HUES64 (cell line): ENCODE results near the gene CXCL3. TPM values are rescaled to one million over a fixed set of nuclear protein-coding genes. Genes with fewer than 3 reads are reported as not detected.
A peak's percentile ranks its signal among the peaks of the same experiment; 100 is the strongest.
"Not testable (repeated sequence)": the region's sequence is repeated elsewhere in the genome, so short reads cannot be mapped to it uniquely, and the experiment has no call there.

Source experiments
- H3K27ac ChIP-seq: 2 replicates; pipeline ENCODE4 v1.7.0; 2013; ENCODE audit warnings: low read depth, low read length, inconsistent platforms
- H3K27me3 ChIP-seq: 2 replicates; pipeline ENCODE4 v1.6.1; 2013; ENCODE audit warnings: mild to moderate bottlenecking, low read length; ENCODE audit not compliant: insufficient read depth
- H3K36me3 ChIP-seq: 2 replicates; pipeline ENCODE4 v1.6.1; 2013; ENCODE audit warnings: mild to moderate bottlenecking, low read length; ENCODE audit not compliant: insufficient read depth
- H3K4me1 ChIP-seq: 2 replicates; pipeline ENCODE4 v1.6.1; 2013; ENCODE audit warnings: mild to moderate bottlenecking, low read length, moderate library complexity; ENCODE audit not compliant: insufficient read depth
- H3K4me3 ChIP-seq: 2 replicates; pipeline ENCODE4 v1.5.1; 2013; ENCODE audit warnings: mild to moderate bottlenecking, low read length, moderate library complexity
- H3K9ac ChIP-seq: 2 replicates; pipeline ENCODE4 v1.6.1; 2013; ENCODE audit warnings: mild to moderate bottlenecking, low read depth, low read length
- H3K9me3 ChIP-seq: 2 replicates; pipeline ENCODE4 v1.6.1; 2013; ENCODE audit warnings: low read depth, low read length; ENCODE audit not compliant: insufficient read depth
- WGBS: fragments of 150-250, 120-280 bp; methylation state at CpG from one replicate; pipeline ENCODE4 v1.1.7; 2013; ENCODE audit warnings: missing lambda C conversion rate; 5-methylcytosine and 5-hydroxymethylcytosine counted together
- polyA plus RNA-seq, 2 experiments: library from polyadenylated mRNA; stranded (reverse); fragments of 50-300 nt; gene quantifications; one replicate each; pipeline ENCODE4 v1.2.3, GENCODE V29; 2013

The CXCL3 gene
- polyA plus RNA-seq (2013, experiment 1 of 2): 2.0 TPM
- 4.3 TPM for polyA plus RNA-seq (2013, experiment 2 of 2)

DNA sequence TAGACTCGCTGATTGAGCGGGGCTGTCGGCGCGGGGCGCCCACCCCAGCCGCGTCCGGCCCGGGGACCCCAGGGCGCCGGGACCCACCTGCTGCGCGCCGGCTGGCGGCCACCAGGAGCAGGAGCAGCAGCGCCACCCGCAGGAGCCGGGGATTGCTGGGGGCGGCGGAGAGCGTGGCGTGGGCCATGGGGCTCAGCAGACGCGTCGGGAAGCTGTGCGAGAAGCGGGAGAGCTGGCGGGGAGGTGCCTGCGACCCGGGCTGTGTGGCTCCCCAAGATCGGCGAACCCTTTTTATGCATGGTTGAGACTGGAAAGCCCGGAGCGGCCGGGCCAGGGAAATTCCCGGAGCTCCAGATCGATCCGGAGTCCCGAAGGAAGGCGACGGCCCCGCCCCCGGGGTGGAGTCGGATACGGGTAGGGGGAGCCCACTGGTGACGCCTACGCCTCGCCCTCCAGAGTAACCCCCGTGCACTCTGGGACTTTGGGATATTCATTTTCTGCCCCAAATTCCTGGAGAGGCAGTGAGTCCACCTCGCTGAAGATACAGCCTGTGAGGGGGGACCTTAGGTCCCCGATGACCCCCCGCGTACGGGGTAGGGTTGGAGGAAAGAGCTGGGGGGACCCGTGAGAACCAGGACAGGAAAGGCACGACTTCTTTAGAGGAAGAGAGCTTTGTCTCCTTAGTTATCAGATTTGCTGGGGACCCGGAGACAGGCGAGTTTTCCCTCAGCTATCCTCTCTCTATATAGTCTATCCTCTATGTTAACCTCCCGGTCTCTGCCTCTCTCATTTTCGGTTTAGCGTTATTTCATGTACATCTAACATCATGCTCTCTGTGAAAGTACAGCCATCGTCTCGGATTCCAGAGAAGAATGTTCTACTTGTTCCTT lies at the start of gene CXCL3:
Gene CXCL3 (minus strand): TSS at position 265 of the 890 bp plus-strand sequence. CDS start 78 bp downstream, at position 187.
- Histone ChIP-seq H3K4me3 (peak within 1 kb of the TSS; percentile 83), H3K27me3 (peaks cover 22% of the 10 kb centered on the region; the same call in 1 of the 2 replicates), H3K27ac (no peak within 1 kb of the TSS), H3K4me1 (peaks cover 18% of the 10 kb centered on the region), H3K9me3 (no peaks in the 10 kb centered on the region), H3K36me3 (no peaks in the 10 kb centered on the region), H3K9ac (peak within 1 kb of the TSS; percentile 62)
- WGBS: 3% methylated on average over 57 of the region's 64 CpGs

DNA sequence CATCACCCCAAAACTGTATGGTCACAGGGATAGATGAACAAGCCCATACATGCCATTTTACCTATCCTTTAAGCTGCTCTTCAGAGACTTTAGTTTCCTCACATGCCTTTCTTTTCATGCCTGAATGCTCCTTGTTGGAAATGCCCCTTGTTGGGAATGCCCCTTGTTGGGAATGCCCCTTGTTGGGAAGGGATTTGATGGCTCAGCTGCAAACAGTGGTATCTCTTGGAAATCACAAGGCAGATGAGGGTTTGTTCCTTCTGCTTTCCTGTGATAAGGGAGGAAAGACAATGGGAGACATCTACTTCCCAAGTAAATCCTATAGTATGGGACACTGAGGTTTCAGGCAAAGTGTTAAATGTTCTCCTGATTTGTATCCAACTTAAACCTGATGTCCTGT lies 49.0 kb upstream of the CXCL3 start:
- Histone ChIP-seq H3K9me3 (no peaks in the 10 kb centered on the region), H3K36me3 (no peaks in the 10 kb centered on the region), H3K4me3 (no peak overlapping the region), H3K27ac (no peak overlapping the region), H3K9ac (no peak overlapping the region), H3K27me3 (no peaks in the 10 kb centered on the region), H3K4me1 (no peaks in the 10 kb centered on the region)

DNA sequence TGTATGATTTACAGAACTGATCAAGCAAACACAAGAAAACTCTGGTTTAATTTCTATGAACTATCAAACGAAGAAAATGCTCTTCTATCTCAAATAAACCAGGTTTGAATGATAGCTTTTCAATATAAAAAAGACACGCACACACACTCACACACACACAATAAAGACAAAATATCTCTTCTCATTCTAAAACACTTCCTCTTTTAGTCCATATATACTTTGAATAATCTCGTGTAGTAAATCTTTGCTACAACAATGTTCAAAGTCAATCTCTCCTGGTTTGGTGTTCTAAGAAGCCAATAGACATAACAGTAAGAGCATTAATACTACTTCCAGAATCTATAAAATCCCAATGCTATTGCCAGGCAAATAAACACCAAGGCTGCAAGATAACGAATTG lies 47.2 kb upstream of the CXCL3 start:
- Histone ChIP-seq H3K27ac (no peak overlapping the region), H3K9ac (no peak overlapping the region), H3K4me1 (no peaks in the 10 kb centered on the region), H3K4me3 (no peak overlapping the region), H3K36me3 (no peaks in the 10 kb centered on the region), H3K9me3 (no peaks in the 10 kb centered on the region), H3K27me3 (no peaks in the 10 kb centered on the region)
- WGBS: 94% methylated on average over 4 of the region's 4 CpGs

DNA sequence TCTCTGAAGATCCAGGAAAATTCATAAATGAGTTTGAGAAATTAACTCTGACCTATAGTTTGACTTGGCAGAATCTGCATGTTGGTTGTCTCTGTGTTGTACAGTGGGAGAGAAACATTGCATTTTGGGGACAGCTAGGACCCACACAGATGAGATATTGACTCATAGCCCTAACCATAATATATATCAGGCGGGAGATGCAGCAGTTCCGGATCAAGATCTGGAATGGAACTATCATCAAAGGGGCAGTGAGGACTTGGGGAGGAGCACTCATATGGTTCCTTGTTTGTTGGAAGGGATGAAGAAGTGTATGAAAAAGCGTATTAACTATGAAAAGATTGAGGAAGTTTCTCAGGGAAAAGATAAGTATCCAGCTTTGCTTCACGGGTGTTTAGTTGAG lies 46.5 kb upstream of the CXCL3 start:
- no peaks in the 10 kb centered on the region for H3K4me1 ChIP-seq
- H3K9me3 ChIP-seq: no peaks in the 10 kb centered on the region
- WGBS: 96% methylated on average over 4 of the region's 4 CpGs
- H3K36me3 ChIP-seq: no peaks in the 10 kb centered on the region
- no peak overlapping the region for H3K27ac ChIP-seq
- H3K4me3 ChIP-seq: no peak overlapping the region
- H3K27me3 ChIP-seq: no peaks in the 10 kb centered on the region
- H3K9ac ChIP-seq: no peak overlapping the region

DNA sequence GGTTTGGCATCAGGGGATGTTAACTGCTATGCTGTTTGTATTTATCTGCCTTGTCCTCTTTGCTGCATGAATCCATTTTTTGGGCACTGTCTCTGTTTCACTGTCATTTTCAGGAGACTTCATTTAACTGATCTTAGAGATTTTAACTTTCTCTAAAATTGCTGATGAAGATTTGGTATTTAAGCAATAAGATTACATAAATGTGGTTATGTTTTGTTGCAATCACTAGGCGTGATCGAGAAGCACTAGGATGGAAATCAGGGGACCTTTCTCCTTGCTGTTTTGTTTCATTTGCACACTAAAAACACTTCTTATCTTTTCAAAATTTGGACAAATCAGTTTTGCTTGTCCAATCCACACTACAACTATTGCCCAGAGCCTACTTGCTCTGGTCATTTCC lies 45.1 kb upstream of the CXCL3 start:
- Histone ChIP-seq H3K36me3 (no peaks in the 10 kb centered on the region), H3K9ac (no peak overlapping the region), H3K27me3 (no peaks in the 10 kb centered on the region), H3K4me1 (no peaks in the 10 kb centered on the region), H3K27ac (no peak overlapping the region), H3K9me3 (no peaks in the 10 kb centered on the region), H3K4me3 (no peak overlapping the region)
- 95% methylated on average over 2 of the region's 2 CpGs for WGBS

DNA sequence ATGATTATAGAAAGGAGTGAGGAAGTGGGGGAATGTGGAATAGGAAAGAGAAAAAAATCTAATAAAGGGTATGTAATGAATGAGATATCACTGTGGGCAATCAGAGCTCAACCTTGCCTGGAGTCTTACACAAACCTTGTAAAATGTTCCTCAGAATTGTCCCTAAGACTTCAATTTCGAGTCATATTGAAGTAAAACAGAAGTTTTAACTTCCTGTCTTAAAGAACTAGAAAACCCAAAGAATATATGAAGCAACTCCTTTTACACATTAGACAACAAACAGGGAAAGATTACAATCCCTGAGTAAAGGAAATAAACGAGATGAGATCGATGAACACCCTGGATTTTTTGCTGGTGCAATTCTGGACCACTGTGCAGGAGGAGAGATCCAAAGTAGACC lies 42.5 kb upstream of the CXCL3 start:
- 92% methylated on average over 3 of the region's 3 CpGs for WGBS

DNA sequence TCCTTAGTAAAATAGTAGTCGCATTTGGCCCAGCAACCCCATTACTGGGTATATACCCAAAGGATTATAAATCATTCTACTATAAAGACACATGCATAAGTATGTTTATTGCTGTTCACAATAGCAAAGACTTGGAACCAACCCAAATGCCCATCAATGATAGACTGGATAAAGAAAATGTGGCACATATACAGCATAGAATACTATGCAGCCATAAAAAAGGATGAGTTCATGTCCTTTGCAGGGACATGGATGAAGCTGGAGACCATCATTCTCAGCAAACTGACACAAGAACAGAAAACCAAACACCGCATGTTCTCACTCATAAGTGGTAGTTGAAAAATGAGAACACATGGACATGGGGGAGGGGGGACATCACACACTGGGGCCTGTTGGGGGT lies 41.9 kb upstream of the CXCL3 start:
- H3K4me1 ChIP-seq, H3K9ac ChIP-seq, H3K27me3 ChIP-seq, H3K9me3 ChIP-seq, H3K36me3 ChIP-seq, H3K27ac ChIP-seq, H3K4me3 ChIP-seq: not testable (repeated sequence)
- WGBS: 83% methylated on average over 1 of the region's 2 CpGs

More for the DNA sequence above, 42.5 kb upstream of the CXCL3 start:
- Histone ChIP-seq H3K9ac (no peak overlapping the region), H3K36me3 (no peaks in the 10 kb centered on the region), H3K4me1 (no peaks in the 10 kb centered on the region), H3K27me3 (no peaks in the 10 kb centered on the region), H3K27ac (no peak overlapping the region), H3K9me3 (no peaks in the 10 kb centered on the region), H3K4me3 (no peak overlapping the region)

DNA sequence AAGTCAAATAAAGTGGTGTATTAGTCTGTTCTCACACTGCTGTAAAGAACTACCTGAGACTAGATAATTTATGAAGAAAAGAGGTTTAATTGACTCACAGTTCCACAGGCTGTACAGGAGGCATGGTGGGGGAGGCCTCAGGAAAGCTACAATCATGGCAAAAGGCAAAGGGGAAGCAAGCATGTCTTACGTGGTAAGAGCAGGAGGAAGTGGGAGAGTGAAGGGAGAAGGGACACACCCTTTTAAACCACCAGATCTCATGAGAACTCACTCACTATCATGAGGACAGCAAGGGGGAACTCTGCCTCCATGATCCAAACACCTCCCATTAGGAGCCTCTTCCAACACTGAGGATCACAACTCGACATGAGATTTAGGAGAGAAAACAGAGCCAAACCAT lies 40.5 kb upstream of the CXCL3 start:
- not testable (repeated sequence) for H3K9me3 ChIP-seq, H3K4me1 ChIP-seq

DNA sequence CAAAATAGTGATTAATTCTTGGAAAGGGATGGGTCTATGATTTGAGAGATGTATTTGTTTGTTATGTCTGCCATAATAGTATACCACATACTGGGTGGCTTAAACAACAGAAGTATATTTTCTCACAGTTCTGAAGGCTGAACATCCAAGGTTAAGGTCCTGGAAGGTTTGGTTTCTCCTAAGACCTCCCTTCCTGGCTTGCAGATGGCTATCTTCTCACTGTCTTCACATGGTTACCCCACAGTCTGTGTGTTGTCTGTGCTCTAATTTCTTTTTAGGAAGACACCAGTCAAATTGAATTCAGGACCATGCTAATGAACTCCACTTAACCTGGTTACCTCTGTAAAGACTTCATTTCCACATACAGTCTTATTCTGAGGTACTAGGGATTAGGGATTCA lies 34.9 kb upstream of the CXCL3 start:
- no peaks in the 10 kb centered on the region for H3K27me3 ChIP-seq
- no peak overlapping the region for H3K4me3 ChIP-seq
- H3K27ac ChIP-seq: no peak overlapping the region
- no peak overlapping the region for H3K9ac ChIP-seq
- H3K4me1 ChIP-seq: no peaks in the 10 kb centered on the region
- no peaks in the 10 kb centered on the region for H3K36me3 ChIP-seq
- H3K9me3 ChIP-seq: peaks cover 16% of the 10 kb centered on the region

More for the DNA sequence above, 40.5 kb upstream of the CXCL3 start:
- H3K36me3 ChIP-seq, H3K27ac ChIP-seq, H3K27me3 ChIP-seq, H3K9ac ChIP-seq, H3K4me3 ChIP-seq: not testable (repeated sequence)
- 97% methylated on average over 2 of the region's 2 CpGs for WGBS

DNA sequence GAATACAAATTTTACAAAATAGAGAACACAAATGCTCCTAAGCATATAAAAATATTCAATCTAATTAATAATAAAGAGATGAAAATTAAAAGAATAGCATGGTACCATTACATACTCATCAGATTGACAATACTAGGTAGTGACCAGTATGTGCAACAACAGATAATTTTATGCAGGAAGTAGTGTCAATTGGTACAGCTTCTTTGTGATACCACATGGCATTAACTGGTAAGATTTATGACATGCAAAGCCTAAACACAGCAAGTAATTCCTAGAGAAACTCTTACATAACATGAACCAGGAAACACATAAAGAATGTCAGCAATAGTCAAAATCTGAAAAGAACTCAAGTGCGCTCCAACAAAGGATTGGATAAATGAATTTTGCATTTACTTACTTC lies 34.2 kb upstream of the CXCL3 start:
- Histone ChIP-seq H3K9ac (no peak overlapping the region), H3K9me3 (peaks cover 21% of the 10 kb centered on the region), H3K27me3 (no peaks in the 10 kb centered on the region), H3K27ac (no peak overlapping the region), H3K36me3 (no peaks in the 10 kb centered on the region), H3K4me3 (no peak overlapping the region), H3K4me1 (no peaks in the 10 kb centered on the region)
- WGBS: 100% methylated on average over 1 of the region's 1 CpG

DNA sequence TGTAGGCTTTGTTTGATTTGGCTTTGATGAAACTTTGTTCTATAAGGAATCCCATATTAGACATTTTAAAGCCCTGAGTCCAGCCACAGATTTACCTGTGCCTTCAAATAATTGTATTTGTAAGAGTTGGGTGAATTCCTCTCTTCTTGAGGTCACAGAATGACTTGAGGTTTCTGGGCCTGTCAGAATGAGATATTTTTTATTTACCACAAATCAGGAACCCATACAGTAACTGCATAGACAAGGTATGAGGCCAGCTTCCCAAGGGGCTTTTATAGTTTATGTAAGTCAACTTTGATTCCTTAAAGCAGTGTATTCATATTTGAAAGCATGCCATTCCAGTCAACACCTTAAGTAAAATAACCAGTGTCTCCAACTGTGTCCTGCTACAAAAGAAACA lies 29.1 kb upstream of the CXCL3 start:
- peaks cover 25% of the 10 kb centered on the region for H3K9me3 ChIP-seq
- peaks cover 5% of the 10 kb centered on the region; the same call in 1 of the 2 replicates for H3K4me1 ChIP-seq
- no peak overlapping the region for H3K27ac ChIP-seq
- H3K4me3 ChIP-seq: no peak overlapping the region
- no peak overlapping the region for H3K9ac ChIP-seq
- no peaks in the 10 kb centered on the region for H3K36me3 ChIP-seq
- no peaks in the 10 kb centered on the region for H3K27me3 ChIP-seq
